Stimulated activated CD8-positive, alpha-beta memory T cell treated with anti-CD3 and anti-CD28 coated beads, Interleukin-15, amount 100 ng/mL, for 24 hours (primary cell): ENCODE measurements around the gene DIABLO.
"Not testable (repeated sequence)": the region's sequence is repeated elsewhere in the genome, so short reads cannot be mapped to it uniquely, and the experiment has no call there.

Experiments
- DNase-seq: peaks from one replicate; pipeline ENCODE4 v3.0.0-alpha.2; 2020; ENCODE audit warnings: low read depth

DIABLO gene

GRCh38 chr12:122189626-122190475 is 36.0 kb downstream of the DIABLO start:
- no peak for DNase-seq

GRCh38 chr12:122187466-122187865 is 38.4 kb downstream of the DIABLO start:
- no peak for DNase-seq

GRCh38 chr12:122185494-122186082 is 40.3 kb downstream of the DIABLO start:
- DNase-seq = no peak

- no peak for DNase-seq
Measured at GRCh38 chr12:122185079-122185478, 40.8 kb downstream of the DIABLO start.

GRCh38 chr12:122184517-122184916 is 41.3 kb downstream of the DIABLO start:
- DNase-seq = no peak

- no peak for DNase-seq
Measured at GRCh38 chr12:122183588-122183940, 42.3 kb downstream of the DIABLO start.

GRCh38 chr12:122182887-122183587 is 42.8 kb downstream of the DIABLO start, which contains the start of gene LRRC43:
Gene LRRC43, plus strand, starts transcription at chr12:122183123. Its CDS starts 22 bp downstream, at chr12:122183145.
- no peak for DNase-seq

- DNase-seq = not testable (repeated sequence)
Measured at GRCh38 chr12:122176473-122176872, 49.4 kb downstream of the DIABLO start.

- DNase-seq = no peak
Measured at GRCh38 chr12:122174155-122174845, 51.6 kb downstream of the DIABLO start, which contains the start of gene IL31. Gene IL31, minus strand, starts transcription at chr12:122174221. Its CDS starts 49 bp downstream, at chr12:122174172.

GRCh38 chr12:122172262-122172939 is 53.5 kb downstream of the DIABLO start:
- no peak for DNase-seq

- DNase-seq = no peak
Measured at GRCh38 chr12:122171399-122171798, 54.5 kb downstream of the DIABLO start.

- no peak for DNase-seq
Measured at GRCh38 chr12:122168492-122168891, 57.4 kb downstream of the DIABLO start.

GRCh38 chr12:122167356-122167925 is 58.4 kb downstream of the DIABLO start:
- DNase-seq = no peak

GRCh38 chr12:122166422-122167349 is 59.2 kb downstream of the DIABLO start:
- no peak for DNase-seq

GRCh38 chr12:122162976-122163375 is 62.9 kb downstream of the DIABLO start:
- DNase-seq = no peak

- DNase-seq = no peak
Measured at GRCh38 chr12:122161682-122162081, 64.2 kb downstream of the DIABLO start.

GRCh38 chr12:122160761-122161160 is 65.1 kb downstream of the DIABLO start:
- no peak for DNase-seq

- no peak for DNase-seq
Measured at GRCh38 chr12:122159882-122160281, 66.0 kb downstream of the DIABLO start.

GRCh38 chr12:122158700-122159285 is 67.1 kb downstream of the DIABLO start:
- DNase-seq = no peak
